Stimulated activated CD8-positive, alpha-beta memory T cell treated with anti-CD3 and anti-CD28 coated beads, Interleukin-4, amount 100 ng/mL, for 1 hour (primary cell): ENCODE data around the gene ZNF592.

Source experiments
- DNase-seq, 2 donors: peaks; one replicate each; pipeline ENCODE4 v3.0.0-alpha.2; 2020; ENCODE audit warnings: low read depth in 2 of 2, low spot score in 1 of 2

The ZNF592 gene

DNA sequence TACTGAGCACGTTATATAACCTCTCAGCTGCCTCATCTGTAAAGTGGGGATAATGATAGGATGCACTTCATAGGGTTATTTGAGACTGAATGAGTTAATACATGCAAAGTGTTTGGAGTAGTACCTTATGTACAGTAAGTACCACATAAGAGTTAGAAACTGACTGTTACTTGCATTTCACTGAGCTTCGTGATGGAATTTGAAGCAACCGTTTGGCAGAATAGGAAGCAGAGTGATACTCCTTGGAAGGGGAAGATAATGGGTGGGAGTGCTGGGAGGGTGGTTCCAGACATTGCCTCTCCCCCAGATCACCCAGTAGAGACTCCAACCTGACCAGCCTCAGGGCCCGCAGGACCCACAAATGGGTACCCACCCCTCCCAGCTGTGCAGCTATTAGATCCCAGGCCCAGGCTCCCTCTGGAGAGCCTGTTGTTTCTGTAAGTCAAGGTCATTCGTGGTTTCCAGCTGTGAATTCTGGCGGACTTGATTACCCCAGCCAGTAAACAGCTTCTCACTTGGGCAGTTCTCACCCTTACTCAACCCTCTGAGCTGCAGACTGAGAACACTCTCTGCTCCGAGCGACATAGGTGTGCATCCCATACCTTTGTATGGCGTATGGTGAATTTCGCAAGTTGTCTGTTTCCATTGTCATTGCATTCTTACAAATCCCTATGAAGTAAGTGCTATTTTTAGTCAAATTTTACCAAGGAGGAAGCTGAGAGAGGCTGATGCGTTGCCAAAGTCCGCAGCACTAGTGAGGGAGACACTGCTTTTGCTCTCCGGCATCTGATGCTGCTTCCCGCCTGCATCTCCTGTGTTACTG, 79.9 kb downstream of the ZNF592 start:
- no peak for DNase-seq

DNA sequence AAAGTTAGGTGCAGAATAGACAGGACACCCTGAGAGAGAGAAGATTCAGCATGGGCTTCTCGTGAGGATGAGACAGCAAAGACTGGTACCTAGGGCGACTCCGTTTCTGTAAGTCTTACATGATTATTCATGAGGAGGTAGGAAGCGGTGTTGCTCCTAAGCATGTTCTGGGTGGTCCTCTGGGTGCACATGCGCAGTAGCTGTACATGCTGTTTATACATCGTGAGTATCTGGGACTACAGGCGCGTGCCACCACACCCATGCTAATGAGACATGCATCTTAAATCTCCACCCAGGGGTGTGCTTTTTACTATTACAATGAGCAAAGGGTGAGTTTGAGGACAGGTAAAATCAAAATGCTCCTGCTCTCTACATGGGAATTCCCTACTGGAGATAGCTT, 81.0 kb downstream of the ZNF592 start:
- no peak for DNase-seq

DNA sequence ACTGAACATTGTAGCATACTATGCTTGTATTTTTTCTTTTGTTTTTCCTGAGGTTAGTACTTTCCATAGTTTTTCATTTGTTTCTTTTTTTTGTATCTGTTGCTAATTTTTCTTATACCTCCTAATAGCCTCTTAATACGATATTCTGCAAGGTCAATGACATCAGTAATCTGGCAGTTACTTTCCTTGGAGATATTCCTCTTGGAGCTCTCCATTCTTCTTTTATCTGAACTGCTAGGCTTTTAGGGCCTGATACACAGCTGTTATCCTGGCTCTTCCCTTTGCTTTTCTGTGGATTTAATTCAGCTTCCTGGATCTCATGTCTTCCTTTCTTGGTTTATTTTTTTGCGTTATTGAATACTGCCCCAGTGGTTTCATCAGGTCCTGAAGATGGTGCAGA, 81.6 kb downstream of the ZNF592 start:
- DNase-seq = no peak

DNA sequence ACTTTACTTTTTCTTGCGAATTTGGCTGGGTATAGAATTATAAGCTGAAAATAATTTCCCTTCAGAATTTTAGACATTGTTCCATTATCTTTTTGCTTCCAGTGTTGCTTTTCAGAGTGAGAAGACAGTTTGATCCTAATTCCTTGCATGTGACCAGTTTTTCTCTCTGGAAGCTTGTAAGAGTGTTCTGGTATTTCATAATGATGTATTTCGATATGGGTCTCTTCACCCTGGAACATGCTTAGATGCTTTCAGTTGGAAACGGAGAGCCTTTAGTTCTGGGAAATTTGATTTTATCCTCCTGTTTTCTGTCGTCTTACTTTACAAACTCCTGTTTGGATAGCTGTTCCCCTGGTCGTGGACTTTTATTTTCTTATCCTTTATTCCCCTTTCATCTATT, 82.6 kb downstream of the ZNF592 start:
- DNase-seq = no peak

DNA sequence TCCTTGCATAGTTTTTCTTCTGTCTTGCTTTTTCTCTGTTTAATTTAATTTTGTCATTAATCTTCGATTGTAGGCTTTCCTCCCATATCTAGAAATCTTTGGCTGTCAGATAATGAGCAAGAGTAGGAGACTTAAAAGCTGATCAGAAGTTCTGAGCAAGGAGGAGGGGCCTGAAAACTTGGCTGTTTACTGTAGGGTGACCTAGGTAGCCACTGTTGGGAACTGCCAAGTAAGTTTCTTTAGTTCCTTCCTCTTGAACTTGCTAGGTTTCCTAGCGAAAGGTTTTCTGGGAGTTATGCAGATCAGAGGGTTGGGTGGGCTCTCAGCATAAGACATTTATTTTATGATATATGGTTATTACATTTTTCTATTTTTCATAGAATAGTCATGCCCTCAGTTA, 83.2 kb downstream of the ZNF592 start:
- no peak for DNase-seq

DNA sequence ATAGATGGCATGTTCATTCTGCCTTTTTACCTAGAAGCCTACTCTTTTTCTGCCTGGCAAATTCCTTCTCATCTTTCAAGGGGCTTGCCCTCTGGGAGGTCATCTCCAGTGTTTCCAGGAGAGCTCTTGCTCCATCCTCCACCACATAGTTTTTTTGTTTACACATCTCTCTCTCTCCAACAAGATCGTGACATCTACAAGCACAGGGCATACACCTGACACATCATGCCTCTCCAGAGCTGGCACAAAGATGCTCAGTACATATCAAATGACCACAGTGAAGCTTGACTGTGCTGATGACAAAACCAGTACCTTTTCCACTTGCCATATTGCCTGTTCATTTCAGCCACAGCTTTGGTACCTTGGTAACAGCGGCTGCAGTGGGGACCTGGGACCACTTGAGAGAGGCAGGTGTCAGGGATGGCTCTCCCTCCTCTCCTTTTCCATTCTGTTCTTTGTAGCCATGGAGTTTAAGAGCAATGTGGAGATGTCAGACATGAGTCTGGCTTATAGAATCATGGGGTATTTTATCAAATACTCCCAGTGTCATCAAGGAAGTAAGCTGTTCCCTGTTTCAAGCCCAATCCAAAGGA, 84.2 kb downstream of the ZNF592 start:
- DNase-seq = no peak

DNA sequence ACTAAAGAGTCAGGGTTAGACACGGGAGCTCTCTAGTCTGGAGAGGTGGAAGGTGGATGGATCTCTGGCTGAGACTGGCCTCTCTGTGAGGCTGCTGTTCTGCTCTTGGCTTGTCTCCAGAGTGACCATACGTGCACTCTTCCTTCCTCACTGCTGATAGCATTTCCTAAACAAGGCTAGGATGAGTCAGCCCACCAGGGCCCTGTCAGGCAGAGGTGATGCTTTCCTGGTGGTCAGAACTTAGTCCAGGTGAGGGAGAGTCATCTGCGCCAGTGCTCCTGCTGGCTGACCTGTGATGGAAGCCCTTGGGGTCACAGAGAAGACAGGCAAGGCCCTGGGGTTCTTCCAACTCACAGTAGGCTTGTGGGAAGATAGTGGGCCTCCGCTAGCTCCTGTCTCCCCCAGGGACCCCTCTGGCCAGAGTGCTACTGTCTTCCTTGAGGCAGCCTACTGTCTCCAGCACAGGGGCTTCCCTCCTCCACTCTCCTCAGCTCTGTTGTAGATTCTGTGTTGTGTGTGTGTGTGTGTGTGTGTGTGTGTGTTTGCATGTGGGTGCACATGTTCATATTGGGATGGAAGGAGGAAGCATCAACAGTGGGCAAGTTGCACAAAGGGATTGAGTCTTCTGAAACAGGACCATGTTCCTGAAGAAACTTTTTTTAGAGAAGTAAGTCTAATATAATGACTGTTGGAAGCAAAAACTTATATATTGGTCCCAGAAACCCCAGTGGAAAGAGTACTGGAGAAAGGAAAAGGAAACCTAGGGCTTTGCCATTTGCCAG, 85.2 kb downstream of the ZNF592 start:
- DNase-seq = no peak

DNA sequence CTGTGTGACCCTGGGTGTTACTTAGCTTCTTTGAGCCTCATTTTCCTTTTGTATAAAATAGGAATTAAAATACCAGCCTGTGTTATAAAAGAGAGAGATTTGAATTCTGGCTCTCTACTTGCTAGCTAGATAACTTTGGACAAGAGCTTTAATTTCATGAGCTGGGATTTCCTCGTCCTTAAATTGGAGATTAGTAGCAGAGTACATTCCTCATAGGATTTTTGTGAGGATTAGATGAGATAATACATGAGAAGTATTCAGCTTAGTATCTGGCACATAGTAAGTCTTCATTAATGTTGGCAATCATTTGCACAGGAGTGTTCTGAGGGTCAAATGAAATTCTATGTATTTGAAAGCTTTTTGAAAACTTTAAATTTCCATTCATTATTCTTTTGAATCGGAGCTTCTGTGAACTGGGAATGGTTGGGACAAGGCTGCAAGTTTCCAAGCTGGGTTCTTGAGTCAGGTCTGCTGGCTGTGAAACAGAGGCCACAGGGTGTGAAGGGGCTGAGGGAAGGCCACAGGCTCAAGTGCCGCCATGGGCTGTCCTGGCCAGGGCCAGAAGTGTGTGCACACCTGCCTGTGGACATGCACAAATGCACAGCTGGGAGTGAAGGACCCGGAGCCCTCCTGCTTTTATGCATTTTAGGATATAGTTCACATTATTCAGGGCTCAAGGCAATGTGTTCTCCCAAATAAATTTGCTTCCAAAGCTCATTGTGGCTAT, 86.0 kb downstream of the ZNF592 start:
- no peak for DNase-seq

DNA sequence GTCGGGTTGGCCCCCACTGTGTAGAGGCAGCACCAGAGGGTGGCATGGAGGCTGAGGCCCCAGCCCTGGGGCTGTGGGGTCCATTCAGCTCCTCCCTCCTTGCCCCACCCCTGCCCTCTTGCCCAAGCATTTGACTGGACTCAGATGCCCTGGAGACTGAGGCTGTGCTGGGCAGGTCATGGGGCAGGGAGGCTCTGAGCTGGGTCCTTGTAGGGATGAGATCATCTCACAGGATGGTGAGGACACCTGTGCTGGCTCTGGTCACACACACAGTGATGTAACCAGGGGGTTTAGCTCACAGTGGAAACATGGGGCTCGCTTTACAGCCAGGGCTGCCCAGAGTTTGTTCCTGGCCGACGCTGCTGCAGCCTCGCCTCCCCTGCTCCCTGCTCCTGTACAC, 86.6 kb downstream of the ZNF592 start:
- no peak for DNase-seq

DNA sequence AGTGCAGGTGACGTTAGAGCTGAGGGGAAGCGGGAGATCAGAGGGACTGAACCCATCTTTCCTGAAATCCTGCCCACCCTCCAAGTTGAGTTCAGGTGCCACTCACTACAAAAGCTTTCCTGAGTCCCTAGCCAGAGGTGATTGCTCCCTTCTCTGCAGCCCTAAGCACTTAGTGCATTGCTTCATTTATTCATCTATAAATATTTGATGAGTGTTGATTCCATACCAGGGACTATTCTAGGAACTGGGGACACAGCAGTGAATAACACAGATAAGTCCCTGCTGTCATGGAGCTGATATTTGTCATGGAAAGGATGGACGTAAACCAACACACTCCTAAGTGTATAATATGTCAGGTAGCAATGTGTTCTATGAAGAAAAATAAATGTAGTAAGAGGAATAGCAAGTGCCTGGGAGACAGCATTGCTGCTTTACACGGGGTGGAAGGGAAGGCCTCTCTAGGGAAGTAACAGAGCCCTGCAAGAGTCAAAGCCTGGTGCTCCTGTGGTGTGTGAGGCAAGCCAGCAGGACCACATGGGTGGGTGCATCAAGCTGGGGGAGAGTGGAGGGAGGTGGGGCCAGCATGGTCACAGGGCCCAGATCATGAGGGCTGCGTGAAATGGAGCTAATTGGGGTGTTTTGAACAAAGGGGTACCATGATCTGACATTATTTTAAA, 87.4 kb downstream of the ZNF592 start:
- no peak for DNase-seq

DNA sequence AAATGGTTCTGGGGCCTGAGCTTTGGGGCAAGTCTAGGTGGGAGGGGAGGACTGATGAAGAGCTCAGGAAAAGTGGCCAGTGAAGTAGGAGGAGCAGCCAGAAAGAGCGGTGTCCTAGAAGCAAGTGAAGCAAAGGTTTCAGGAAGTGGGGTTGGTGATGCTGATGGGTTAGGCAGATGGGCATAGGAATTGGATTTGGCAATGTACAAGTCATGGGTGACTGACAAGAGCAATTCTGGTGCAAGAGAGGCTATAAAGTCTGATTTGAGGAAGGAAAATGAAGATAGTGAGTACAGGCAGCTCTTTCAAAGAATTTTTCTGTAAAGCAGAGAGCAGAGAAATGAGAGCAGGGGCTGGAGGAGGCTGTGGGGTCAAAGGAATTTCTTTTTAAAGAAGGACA, 88.5 kb downstream of the ZNF592 start:
- no peak for DNase-seq

DNA sequence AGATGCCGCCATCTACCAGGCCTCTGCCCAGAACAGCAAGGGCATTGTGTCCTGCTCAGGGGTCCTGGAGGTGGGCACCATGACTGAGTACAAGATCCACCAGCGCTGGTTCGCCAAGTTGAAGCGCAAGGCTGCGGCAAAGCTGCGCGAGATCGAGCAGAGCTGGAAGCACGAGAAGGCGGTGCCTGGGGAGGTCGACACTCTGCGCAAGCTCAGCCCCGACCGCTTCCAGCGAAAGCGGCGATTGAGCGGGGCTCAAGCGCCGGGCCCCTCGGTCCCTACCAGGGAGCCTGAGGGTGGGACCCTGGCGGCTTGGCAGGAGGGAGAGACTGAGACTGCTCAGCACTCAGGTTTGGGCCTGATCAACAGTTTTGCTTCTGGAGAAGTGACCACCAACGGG, 91.3 kb downstream of the ZNF592 start:
- no peak for DNase-seq

DNA sequence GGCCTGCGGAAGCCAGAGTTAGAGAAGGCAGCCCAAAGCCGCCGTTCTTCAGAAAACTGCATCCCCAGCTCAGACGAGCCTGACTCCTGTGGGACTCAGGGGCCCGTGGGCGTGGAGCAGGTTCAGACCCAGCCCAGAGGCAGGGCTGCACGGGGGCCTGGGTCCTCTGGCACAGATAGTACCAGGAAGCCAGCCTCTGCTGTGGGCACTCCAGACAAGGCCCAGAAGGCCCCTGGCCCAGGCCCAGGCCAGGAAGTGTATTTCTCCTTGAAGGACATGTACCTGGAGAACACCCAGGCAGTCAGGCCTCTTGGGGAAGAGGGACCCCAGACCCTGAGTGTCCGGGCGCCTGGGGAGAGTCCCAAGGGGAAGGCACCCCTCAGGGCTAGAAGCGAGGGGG, 91.9 kb downstream of the ZNF592 start:
- DNase-seq = no peak

DNA sequence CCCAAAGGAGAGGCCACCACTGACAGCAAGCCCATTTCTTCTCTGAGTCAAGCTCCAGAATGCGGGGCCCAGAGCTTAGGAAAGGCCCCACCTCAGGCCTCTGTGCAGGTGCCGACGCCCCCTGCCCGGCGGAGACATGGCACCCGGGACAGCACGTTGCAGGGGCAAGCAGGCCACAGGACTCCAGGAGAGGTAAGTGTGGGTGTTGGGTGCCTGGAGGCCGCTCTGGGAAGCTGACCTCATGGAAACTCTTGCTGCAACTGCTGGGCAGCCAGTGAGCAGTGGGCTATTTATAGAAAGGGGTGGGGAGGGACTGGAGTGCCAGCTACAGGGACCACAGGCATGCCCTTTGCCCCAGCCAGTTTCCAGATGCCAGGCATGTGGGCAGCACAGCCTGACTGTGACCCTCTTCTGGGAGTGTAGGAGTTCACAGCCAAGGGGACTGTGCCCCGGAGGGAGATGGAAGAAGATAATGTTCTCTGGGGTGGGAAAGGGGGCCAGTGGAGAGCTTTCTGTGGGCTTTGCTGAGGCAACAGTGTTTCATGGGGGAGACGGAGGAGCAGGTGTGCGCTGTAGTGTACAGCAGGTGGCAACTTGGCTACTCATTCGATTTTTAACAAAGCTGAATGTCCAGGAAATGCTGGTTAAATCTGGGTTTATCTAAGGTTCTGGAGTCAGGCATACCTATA, 92.5 kb downstream of the ZNF592 start:
- DNase-seq = no peak

DNA sequence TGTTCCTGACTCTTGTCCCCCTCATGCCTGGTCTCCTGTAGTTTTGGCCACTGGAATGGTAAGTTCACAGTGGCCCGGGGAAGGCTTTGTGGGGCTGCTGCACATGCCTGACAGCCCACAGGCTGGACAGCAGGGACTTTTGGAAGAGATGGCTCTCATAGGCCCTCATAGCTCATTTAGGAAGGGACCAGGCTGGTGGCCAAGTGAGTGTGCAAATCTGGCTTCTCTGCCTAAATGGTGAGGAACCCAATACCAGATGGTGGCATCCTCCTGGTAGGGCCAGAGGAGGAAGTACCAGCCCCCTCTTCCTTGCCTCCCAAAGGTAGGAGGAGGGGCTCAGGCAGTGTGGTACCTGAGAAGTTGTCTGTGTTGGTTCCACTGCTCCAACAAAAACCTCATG, 94.4 kb downstream of the ZNF592 start:
- DNase-seq = no peak

DNA sequence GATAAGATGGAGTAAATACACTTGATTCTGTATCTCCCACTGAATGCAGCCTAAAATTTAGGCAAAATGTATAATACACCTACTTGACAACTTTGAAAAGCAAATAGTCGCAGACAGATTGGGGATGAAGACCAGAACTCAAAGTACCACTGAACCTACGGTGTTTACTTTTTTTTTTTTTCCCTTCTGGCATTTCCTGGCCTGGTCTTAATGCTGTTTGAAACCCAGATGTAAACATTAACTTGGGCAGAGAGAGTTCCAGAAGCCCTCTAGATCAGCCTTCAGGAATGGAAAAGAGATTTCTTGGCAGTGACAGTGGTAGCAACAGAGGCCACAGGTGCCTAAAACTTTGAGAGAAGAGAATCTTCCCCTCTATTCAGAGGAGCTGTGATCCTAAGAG, 96.6 kb downstream of the ZNF592 start:
- DNase-seq = no peak

DNA sequence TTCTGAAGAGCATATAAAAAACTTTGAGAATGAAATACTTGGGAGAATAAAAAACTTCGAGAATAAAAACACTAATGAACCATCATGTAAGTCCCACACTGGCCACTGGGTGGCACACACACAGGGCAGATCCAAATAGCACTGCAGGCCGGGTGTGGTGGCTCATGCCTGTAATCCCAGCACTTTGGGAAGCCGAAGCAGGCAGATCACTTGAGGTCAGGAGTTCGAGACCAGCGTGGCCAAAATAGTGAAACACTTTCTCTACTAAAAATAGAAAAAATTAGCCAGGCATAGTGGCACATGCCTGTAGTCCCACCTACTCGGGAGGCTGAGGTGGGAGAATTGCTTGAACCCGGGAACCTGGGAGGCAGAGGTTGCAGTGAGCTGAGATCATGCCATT, 97.2 kb downstream of the ZNF592 start:
- peak in 1 of 2 donors; percentile 9 for DNase-seq

DNA sequence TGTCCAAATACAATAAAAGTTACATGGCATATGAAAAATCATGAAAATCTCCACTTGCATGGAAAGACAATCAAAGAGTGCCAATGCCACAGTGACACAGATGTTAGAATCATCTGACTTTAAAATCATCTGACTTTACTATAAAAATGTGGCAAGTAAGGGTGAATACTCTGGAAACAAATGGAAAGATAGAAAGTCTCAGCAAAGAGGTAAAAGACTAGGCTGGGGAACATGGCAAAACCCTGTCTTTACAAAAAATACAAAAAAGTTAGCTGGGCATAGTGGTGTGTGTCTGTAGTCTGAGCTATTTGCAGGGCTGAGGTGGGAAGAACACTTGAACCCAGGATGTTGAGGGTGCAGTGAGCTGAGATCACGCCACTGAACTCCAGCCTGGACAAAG, 97.9 kb downstream of the ZNF592 start:
- no peak for DNase-seq

DNA sequence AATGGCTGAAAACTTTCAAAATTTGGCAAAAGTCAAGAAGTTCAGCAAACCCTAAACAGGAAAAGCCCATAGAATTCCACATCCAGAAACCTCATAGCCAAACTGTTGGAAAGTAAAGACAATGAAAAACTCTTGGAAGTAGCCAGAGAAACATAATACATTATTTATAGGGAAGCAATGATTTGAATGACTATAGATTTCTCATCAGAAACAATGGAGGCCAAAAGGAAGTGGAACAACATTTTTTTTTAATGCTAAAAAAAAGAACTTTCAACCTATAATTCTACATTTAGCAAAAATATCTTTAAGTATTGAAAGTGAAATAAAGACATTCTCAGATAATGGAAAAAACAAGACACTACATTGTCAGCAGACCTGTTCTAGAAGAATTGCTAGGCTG, 99.0 kb downstream of the ZNF592 start:
- no peak for DNase-seq

DNA sequence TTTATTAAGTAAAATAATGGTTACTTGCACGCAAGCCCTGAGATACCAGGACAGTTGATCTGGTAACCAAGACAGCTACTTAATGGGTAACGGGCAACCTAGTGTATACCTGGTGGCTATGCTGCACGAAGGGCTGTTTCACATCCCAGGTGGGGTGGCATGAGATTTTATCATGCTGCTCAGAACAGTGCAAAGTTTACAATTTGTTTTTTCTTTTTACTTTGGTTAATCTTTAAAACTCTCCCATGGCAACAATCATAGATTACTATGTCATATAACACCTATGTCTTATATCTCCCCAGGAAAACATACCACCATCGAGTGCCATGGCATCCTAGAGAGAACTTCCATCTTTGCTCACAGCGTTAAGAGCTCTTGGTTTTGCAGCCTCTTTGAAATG, 103.8 kb downstream of the ZNF592 start:
- no peak for DNase-seq
